WTC11 (cell line): ENCODE results near the gene HSPH1. TPM values are rescaled to one million over a fixed set of nuclear protein-coding genes. Genes with fewer than 3 reads are reported as not detected.

Source experiments
- ATAC-seq: fragments of 200-7000 bp; cut with Tn5 transposase; 2 replicates; pipeline ENCODE4 v1.10.0; 2021; ENCODE audit warnings: mild to moderate bottlenecking, moderate library complexity
- CTCF ChIA-PET: fragments of 300-600 bp; sonication (Branson Sonifier 250); formaldehyde crosslinking; loops from one replicate; lab custom pipeline; 2021; ENCODE audit warnings: antibody characterized with exemption; lab: Charles Lee
- POLR2A ChIA-PET: fragments of 350-600 bp; sonication (Branson Sonifier 250); formaldehyde crosslinking; loops from one replicate; lab custom pipeline; 2021; ENCODE audit warnings: antibody characterized with exemption; lab: Charles Lee
- DNase-seq: peaks from one replicate; pipeline ENCODE4 v3.0.0; 2021; ENCODE audit warnings: low spot score
- H3K27ac Mint-ChIP-seq: 2 replicates; pipeline ENCODE4 v1.8.0; 2021; ENCODE audit warnings: mixed read lengths
- H3K27me3 Mint-ChIP-seq: 2 replicates; pipeline ENCODE4 v1.8.0; 2021; ENCODE audit warnings: low read depth, mild to moderate bottlenecking, moderate library complexity, mixed read lengths
- H3K36me3 Mint-ChIP-seq: 2 replicates; pipeline ENCODE4 v1.8.0; 2021; ENCODE audit warnings: mixed read lengths
- H3K4me1 Mint-ChIP-seq: 2 replicates; pipeline ENCODE4 v1.8.0; 2022; ENCODE audit warnings: mixed read lengths
- H3K4me3 Mint-ChIP-seq: 2 replicates; pipeline ENCODE4 v1.8.0; 2021; ENCODE audit warnings: mild to moderate bottlenecking, moderate library complexity, mixed read lengths
- H3K9me3 Mint-ChIP-seq: 2 replicates; pipeline ENCODE4 v1.8.0; 2021; ENCODE audit warnings: mixed read lengths
- FOXP1 ChIP-seq: sonication (generic); formaldehyde crosslinking; IDR thresholded peaks from 2 replicates; pipeline ENCODE4 v1.8.0; 2022; ENCODE audit warnings: missing genetic modification reagents, mild to moderate bottlenecking, moderate library complexity, borderline replicate concordance
- GRHL2 ChIP-seq: fragments of 250-450 bp; sonication (Bioruptor Pico); IDR thresholded peaks from 2 replicates; pipeline ENCODE4 v1.8.0; 2022; ENCODE audit warnings: mild to moderate bottlenecking, moderate library complexity; ENCODE audit not compliant: insufficient replicate concordance, severe bottlenecking
- GTF2I ChIP-seq: fragments of 250-450 bp; sonication (Bioruptor Pico); conservative IDR thresholded peaks from 2 replicates; pipeline ENCODE4 v1.4.0; 2021; ENCODE audit warnings: mild to moderate bottlenecking
- HMGA2 ChIP-seq: fragments of 250-450 bp; sonication (Bioruptor Pico); IDR thresholded peaks from 2 replicates; pipeline ENCODE4 v1.4.0; 2021; ENCODE audit warnings: mild to moderate bottlenecking, moderate library complexity
- IRF2 ChIP-seq: sonication (generic); formaldehyde crosslinking; IDR thresholded peaks from 2 replicates; pipeline ENCODE4 v1.8.0; 2022; ENCODE audit warnings: low read depth, missing genetic modification reagents, borderline replicate concordance
- NFATC4 ChIP-seq: fragments of 250-450 bp; sonication (Bioruptor Pico); IDR thresholded peaks from 2 replicates; pipeline ENCODE4 v1.9.0; 2021; ENCODE audit warnings: mild to moderate bottlenecking
- NR1H2 ChIP-seq: sonication (generic); formaldehyde crosslinking; IDR thresholded peaks from 2 replicates; pipeline ENCODE4 v1.9.0; 2021; ENCODE audit warnings: mild to moderate bottlenecking, moderate library complexity, missing genetic modification reagents
- NR2C2 ChIP-seq: sonication (generic); formaldehyde crosslinking; IDR thresholded peaks from 2 replicates; pipeline ENCODE4 v1.8.0; 2022; ENCODE audit warnings: mild to moderate bottlenecking, missing genetic modification reagents
- RELA ChIP-seq: sonication (generic); formaldehyde crosslinking; IDR thresholded peaks from 2 replicates; pipeline ENCODE4 v1.8.1; 2022; ENCODE audit warnings: missing genetic modification reagents, mild to moderate bottlenecking, borderline replicate concordance
- RORB ChIP-seq: fragments of 250-450 bp; sonication (Bioruptor Pico); IDR thresholded peaks from 2 replicates; pipeline ENCODE4 v1.9.0; 2021; ENCODE audit warnings: mild to moderate bottlenecking
- TCF7 ChIP-seq: sonication (generic); formaldehyde crosslinking; IDR thresholded peaks from 2 replicates; pipeline ENCODE4 v1.8.0; 2022; ENCODE audit warnings: mild to moderate bottlenecking, low read depth, missing genetic modification reagents, moderate library complexity
- ZNF121 ChIP-seq: sonication (generic); formaldehyde crosslinking; IDR thresholded peaks from 2 replicates; pipeline ENCODE4 v1.8.0; 2023; ENCODE audit warnings: missing genetic modification reagents
- ZNF396 ChIP-seq: fragments of 250-450 bp; sonication (Bioruptor Pico); IDR thresholded peaks from 2 replicates; pipeline ENCODE4 v1.8.0; 2021; ENCODE audit warnings: mild to moderate bottlenecking, moderate library complexity, borderline replicate concordance
- total RNA-seq: library from RNA; stranded (reverse); gene quantifications from 3 replicates; pipeline ENCODE4 v1.2.3, GENCODE V29; 2021
- TF ChIP-seq, protein P1 (sequence below): sonication (generic); formaldehyde crosslinking; IDR thresholded peaks from 2 replicates; pipeline ENCODE4 v1.8.0; 2023; ENCODE audit warnings: missing genetic modification reagents
- TF ChIP-seq, protein P2 (sequence below): sonication (generic); formaldehyde crosslinking; IDR thresholded peaks from 2 replicates; pipeline ENCODE4 v1.8.1; 2023; ENCODE audit warnings: mild to moderate bottlenecking, missing genetic modification reagents, moderate library complexity
- TF ChIP-seq, protein P3 (sequence below): sonication (generic); formaldehyde crosslinking; IDR thresholded peaks from 2 replicates; pipeline ENCODE4 v1.8.0; 2023; ENCODE audit warnings: missing genetic modification reagents, mild to moderate bottlenecking, borderline replicate concordance
- TF ChIP-seq, protein P4 (sequence below): fragments of 250-450 bp; sonication (Bioruptor Pico); IDR thresholded peaks from 2 replicates; pipeline ENCODE4 v1.9.0; 2021; ENCODE audit warnings: mild to moderate bottlenecking, borderline replicate concordance
- TF ChIP-seq, protein P5 (sequence below): fragments of 250-450 bp; sonication (Bioruptor Pico); IDR thresholded peaks from 2 replicates; pipeline ENCODE4 v2.1.2; 2022; ENCODE audit warnings: mild to moderate bottlenecking, moderate library complexity

The HSPH1 gene
- total RNA-seq, 1 experiment from 2014 or later, result 114 TPM

DNA sequence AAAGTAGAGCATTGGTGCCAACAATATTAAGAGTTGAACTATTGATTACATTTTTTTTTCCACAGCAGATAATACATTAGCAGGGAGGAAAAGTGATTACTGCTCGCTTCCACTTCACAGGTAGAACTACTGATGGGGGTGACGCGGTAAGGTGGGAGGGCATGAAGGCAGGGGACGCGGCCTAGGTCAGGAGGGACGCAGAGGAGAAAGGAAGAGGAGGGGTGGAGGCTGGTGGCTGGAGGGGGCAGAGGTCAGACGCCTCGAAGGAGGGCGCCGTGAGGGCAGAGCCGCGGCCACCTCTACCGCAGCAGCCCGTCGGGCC, 37.8 kb upstream of the HSPH1 start:
- H3K9me3 Mint-ChIP-seq, result no peaks in the 10 kb centered on the region
- ATAC-seq, result no peak
- H3K4me3 Mint-ChIP-seq, result peak overlapping the region; percentile 64
- 0 out of 2 replicates have a peak overlapping the region, but pooled peaks have one; percentile 16 for H3K27ac Mint-ChIP-seq
- CTCF ChIA-PET, result interaction anchor here (0.6 to 2.2 kb wide), 8 partner anchors 9 to 225 kb away, joined by 3 to 15 read pairs (median 4); no protein-coding TSS in a partner anchor
- POLR2A ChIA-PET, result interaction anchor here (0.6 kb wide), 1 partner anchor 38 kb away, joined by 7 read pairs; no protein-coding TSS in a partner anchor
- H3K27me3 Mint-ChIP-seq, result peaks cover 12% of the 10 kb centered on the region
- no peaks in the 10 kb centered on the region for H3K36me3 Mint-ChIP-seq
- no peak for DNase-seq
- TF ChIP-seq NR1H2 (CRISPR knock-in tag) (no peak), FOXP1 (CRISPR knock-in tag) (no peak), NR2C2 (no peak), GTF2I (CRISPR knock-in tag) (no peak), NFATC4 (no peak), RORB (CRISPR knock-in tag) (no peak), RELA (CRISPR knock-in tag) (no peak), TCF7 (CRISPR knock-in tag) (no peak), GRHL2 (no peak), HMGA2 (no peak), ZNF396 (CRISPR knock-in tag) (no peak), IRF2 (CRISPR knock-in tag) (no peak), ZNF121 (CRISPR knock-in tag) (no peak)
- TF ChIP-seq, protein P1, sequence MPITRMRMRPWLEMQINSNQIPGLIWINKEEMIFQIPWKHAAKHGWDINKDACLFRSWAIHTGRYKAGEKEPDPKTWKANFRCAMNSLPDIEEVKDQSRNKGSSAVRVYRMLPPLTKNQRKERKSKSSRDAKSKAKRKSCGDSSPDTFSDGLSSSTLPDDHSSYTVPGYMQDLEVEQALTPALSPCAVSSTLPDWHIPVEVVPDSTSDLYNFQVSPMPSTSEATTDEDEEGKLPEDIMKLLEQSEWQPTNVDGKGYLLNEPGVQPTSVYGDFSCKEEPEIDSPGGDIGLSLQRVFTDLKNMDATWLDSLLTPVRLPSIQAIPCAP (CRISPR knock-in tag), result no peak
- TF ChIP-seq, protein P2, sequence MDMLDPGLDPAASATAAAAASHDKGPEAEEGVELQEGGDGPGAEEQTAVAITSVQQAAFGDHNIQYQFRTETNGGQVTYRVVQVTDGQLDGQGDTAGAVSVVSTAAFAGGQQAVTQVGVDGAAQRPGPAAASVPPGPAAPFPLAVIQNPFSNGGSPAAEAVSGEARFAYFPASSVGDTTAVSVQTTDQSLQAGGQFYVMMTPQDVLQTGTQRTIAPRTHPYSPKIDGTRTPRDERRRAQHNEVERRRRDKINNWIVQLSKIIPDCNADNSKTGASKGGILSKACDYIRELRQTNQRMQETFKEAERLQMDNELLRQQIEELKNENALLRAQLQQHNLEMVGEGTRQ (CRISPR knock-in tag), result no peak
- TF ChIP-seq, protein P3, sequence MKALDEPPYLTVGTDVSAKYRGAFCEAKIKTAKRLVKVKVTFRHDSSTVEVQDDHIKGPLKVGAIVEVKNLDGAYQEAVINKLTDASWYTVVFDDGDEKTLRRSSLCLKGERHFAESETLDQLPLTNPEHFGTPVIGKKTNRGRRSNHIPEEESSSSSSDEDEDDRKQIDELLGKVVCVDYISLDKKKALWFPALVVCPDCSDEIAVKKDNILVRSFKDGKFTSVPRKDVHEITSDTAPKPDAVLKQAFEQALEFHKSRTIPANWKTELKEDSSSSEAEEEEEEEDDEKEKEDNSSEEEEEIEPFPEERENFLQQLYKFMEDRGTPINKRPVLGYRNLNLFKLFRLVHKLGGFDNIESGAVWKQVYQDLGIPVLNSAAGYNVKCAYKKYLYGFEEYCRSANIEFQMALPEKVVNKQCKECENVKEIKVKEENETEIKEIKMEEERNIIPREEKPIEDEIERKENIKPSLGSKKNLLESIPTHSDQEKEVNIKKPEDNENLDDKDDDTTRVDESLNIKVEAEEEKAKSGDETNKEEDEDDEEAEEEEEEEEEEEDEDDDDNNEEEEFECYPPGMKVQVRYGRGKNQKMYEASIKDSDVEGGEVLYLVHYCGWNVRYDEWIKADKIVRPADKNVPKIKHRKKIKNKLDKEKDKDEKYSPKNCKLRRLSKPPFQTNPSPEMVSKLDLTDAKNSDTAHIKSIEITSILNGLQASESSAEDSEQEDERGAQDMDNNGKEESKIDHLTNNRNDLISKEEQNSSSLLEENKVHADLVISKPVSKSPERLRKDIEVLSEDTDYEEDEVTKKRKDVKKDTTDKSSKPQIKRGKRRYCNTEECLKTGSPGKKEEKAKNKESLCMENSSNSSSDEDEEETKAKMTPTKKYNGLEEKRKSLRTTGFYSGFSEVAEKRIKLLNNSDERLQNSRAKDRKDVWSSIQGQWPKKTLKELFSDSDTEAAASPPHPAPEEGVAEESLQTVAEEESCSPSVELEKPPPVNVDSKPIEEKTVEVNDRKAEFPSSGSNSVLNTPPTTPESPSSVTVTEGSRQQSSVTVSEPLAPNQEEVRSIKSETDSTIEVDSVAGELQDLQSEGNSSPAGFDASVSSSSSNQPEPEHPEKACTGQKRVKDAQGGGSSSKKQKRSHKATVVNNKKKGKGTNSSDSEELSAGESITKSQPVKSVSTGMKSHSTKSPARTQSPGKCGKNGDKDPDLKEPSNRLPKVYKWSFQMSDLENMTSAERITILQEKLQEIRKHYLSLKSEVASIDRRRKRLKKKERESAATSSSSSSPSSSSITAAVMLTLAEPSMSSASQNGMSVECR, result no peak
- TF ChIP-seq, protein P4, sequence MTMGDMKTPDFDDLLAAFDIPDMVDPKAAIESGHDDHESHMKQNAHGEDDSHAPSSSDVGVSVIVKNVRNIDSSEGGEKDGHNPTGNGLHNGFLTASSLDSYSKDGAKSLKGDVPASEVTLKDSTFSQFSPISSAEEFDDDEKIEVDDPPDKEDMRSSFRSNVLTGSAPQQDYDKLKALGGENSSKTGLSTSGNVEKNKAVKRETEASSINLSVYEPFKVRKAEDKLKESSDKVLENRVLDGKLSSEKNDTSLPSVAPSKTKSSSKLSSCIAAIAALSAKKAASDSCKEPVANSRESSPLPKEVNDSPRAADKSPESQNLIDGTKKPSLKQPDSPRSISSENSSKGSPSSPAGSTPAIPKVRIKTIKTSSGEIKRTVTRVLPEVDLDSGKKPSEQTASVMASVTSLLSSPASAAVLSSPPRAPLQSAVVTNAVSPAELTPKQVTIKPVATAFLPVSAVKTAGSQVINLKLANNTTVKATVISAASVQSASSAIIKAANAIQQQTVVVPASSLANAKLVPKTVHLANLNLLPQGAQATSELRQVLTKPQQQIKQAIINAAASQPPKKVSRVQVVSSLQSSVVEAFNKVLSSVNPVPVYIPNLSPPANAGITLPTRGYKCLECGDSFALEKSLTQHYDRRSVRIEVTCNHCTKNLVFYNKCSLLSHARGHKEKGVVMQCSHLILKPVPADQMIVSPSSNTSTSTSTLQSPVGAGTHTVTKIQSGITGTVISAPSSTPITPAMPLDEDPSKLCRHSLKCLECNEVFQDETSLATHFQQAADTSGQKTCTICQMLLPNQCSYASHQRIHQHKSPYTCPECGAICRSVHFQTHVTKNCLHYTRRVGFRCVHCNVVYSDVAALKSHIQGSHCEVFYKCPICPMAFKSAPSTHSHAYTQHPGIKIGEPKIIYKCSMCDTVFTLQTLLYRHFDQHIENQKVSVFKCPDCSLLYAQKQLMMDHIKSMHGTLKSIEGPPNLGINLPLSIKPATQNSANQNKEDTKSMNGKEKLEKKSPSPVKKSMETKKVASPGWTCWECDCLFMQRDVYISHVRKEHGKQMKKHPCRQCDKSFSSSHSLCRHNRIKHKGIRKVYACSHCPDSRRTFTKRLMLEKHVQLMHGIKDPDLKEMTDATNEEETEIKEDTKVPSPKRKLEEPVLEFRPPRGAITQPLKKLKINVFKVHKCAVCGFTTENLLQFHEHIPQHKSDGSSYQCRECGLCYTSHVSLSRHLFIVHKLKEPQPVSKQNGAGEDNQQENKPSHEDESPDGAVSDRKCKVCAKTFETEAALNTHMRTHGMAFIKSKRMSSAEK, result no peak
- TF ChIP-seq, protein P5, sequence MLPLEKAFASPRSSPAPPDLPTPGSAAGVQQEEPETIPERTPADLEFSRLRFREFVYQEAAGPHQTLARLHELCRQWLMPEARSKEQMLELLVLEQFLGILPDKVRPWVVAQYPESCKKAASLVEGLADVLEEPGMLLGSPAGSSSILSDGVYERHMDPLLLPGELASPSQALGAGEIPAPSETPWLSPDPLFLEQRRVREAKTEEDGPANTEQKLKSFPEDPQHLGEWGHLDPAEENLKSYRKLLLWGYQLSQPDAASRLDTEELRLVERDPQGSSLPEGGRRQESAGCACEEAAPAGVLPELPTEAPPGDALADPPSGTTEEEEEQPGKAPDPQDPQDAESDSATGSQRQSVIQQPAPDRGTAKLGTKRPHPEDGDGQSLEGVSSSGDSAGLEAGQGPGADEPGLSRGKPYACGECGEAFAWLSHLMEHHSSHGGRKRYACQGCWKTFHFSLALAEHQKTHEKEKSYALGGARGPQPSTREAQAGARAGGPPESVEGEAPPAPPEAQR, result no peak
- H3K4me1 Mint-ChIP-seq, result peaks cover 25% of the 10 kb centered on the region
